ENCODE results near the gene USP1.

Gene USP1, protein sequence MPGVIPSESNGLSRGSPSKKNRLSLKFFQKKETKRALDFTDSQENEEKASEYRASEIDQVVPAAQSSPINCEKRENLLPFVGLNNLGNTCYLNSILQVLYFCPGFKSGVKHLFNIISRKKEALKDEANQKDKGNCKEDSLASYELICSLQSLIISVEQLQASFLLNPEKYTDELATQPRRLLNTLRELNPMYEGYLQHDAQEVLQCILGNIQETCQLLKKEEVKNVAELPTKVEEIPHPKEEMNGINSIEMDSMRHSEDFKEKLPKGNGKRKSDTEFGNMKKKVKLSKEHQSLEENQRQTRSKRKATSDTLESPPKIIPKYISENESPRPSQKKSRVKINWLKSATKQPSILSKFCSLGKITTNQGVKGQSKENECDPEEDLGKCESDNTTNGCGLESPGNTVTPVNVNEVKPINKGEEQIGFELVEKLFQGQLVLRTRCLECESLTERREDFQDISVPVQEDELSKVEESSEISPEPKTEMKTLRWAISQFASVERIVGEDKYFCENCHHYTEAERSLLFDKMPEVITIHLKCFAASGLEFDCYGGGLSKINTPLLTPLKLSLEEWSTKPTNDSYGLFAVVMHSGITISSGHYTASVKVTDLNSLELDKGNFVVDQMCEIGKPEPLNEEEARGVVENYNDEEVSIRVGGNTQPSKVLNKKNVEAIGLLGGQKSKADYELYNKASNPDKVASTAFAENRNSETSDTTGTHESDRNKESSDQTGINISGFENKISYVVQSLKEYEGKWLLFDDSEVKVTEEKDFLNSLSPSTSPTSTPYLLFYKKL

DNA sequence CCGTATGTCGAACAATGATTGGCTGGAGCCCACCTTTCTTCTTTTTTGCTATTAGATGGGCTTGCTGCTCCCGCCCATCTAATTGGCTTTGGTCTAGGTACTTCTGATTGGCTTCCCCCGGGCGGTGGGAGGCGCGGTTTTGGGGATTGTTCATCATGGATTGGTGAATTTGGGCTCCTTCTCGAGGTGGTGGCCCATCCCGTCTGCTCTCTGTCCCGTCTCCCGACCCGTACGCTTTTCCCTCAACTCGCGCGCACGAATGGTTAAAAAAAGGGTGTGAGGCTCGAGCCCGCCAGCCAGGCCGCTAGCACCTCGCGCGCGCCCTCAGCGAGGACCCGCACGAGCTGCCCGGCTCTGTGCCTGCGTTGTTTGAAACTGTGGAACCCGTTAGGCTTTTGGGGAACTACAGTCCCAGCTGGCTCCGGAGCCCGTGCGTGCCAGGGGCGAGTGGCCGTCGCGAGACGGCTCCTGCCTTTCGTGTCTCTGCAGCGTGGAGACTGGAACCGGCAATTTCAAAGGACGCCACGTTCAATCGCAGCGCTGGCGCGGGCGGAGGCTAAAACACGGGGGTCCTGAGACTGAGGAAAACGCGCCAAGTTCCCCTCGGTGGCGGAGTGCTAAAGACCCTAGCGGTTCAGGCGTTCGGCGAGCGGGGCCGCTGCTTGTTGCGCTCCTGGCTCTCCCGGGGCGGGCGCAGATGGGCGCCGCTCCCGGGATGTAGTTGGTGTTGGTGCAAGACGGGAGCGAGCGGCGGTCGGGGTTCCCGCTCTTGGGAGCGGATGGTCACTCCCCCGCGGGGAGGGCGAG, at the start of gene USP1:
Gene USP1 (plus strand): TSS at position 584 of the 807 bp plus-strand sequence. CDS start 2,819 bp downstream, outside the sequence.
- DNase-seq = peak; percentile 98

DNA sequence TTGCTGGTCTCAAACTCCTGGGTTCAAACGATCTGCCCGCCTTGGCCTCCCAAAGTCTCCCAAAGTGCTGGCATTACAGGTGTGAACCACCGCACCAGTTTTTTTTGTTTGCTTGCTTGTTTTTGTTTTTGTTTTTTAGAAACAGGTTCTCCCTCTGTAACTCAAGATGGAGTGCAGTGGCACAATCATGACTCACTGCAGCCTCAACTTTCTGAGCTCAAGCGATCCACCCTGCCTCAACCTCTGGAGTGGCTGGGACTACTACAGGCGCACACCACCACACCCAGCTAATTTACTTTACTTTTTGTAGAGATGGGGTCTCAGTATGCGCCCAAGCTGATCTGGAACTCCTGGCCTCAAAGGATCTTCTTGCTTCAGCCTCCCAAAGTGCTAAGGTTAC, 47.3 kb upstream of the USP1 start:
- DNase-seq = no peak

DNA sequence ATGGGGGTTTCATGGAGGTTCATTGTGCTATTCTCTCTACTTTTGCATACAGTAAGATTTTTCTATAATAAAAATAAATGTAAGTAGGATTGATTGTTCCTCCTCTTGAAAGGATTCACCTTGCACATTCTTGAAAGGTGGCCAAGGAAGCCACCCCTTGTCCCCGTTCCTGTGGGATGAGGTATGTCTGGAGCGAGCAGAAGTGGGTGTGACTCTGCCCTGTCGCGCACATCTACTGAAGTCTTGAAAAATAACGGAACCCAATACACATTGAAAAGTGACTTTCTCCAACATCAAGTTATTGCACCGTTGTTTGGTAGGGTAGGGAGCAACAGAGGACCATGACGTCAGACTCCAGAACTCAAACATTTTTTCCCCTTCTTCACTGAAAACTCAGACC, 46.8 kb upstream of the USP1 start:
- no peak for DNase-seq

DNA sequence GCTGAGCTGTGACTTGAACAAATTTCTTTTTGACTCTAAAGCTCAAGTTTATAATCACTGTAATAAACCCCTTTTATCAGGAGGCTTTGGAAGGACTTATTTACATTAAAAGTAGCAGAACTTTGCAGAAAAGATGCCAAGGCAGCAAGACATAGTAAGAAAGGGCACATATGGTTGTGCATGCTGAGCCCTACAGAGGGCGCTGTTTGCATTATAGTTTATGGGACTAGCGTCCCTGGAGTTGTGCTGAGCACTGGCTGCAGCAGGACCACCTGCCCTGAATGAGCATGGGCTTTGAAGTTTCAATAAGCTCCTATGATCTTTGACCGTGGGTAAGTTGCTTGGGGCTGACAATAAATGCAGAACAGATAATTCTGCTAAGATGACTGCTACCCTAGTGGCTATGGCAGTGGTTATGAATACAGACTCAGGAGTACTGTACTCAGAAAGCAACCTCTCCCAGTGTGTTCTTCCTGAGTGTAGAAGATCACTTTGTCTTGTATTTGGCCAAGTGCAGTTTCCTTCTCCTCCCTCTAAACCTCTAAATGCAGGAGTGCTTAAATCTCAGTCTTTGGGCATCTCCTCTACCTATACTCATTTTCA, 45.4 kb upstream of the USP1 start:
- no peak for DNase-seq

DNA sequence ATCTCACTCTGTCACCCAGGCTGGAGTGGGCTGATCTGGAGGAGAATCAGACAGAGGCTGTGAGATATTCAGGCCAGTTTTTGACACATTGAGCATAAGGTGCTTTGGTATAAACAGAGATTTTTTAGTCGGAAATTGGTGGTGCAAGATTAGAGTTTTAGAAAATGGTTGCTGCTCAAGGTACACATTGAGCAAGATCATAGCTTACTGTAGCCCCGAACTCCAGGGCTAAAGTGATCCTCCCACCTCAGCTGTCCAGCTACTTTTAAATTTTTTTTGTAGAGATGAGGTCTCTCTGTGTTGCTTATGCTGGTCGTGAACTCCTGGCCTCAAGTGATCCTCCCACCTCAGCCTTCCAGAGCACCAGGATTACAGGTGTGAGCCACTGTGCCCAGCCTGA, 43.9 kb upstream of the USP1 start:
- no peak for DNase-seq

DNA sequence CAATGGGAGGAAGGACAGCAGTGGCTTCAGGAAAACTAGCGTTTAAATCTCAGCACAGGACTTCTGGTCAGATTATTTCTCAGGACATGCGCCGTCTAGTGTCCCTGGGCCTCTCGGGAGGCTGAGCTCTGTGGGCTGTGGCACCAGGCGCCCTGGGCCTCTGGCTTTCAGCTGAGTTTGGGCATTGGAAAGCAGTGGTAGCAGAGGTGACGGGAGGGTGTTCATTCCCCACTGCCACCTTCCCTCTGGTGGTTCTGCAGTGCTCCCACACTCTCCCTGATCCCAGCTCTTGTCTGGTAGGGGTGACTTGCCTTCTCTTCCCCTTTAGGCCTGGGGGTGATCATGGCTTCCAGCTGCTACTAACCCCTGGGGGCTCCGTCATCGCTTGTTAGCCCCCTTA, 42.2 kb upstream of the USP1 start:
- no peak for DNase-seq

DNA sequence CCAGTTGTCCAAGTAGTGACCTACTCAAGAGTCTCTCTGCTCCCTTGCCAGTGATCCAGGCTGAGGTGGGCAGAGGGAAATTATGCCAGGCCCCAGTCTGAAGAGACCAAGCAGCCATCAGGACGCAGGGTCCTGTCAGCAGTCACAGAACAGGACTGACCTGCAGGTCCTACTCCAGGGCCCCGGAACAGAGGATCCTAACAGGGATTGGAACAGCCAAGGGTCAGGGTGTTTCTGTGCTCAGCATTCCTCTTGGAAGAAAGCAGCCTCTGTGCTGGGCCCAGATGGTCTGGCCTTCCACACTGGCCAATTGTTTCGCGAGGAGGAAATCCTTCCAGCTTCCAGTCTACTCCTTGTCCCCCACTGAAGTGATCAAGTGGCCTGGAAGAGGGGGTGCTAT, 41.6 kb upstream of the USP1 start:
- DNase-seq = no peak

DNA sequence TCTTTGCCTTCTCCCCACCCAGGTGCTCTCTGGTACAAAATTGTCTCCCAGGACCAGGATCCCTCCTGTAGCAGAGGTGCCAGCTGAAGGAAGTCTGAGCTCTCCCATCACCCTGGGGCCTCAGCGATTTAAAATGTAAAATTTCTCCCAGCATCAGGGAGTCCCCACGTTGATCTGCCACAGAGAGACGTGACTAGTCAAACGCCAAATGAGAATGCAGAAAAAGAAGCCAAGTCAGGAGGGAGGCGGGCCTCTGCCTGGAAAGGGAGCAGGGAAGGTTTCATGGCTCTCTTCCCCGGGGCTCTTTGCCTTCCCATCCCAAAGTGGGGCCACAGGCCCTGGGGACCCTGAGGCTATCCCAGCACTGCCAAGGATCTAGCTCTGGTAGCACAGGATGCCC, 40.0 kb upstream of the USP1 start:
- no peak for DNase-seq

DNA sequence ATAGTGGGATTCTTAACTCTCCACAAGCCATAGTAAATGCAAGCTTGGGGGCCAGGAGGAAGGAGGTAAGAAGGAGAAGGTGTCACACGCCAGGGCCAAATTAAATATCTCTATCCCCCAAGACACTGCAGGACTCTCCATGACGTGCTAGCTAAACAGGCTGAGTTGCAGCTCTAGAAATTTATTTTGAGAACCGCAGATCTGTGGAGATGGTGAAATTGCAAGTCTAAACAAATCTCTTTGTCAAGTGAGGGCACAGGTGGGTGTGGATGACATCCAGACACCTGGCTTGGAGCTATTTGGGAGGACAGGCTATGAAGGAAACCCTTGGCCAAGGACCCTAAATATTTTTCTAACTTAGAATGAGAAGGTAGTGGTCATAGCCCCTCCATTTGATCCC, 39.5 kb upstream of the USP1 start:
- no peak for DNase-seq

DNA sequence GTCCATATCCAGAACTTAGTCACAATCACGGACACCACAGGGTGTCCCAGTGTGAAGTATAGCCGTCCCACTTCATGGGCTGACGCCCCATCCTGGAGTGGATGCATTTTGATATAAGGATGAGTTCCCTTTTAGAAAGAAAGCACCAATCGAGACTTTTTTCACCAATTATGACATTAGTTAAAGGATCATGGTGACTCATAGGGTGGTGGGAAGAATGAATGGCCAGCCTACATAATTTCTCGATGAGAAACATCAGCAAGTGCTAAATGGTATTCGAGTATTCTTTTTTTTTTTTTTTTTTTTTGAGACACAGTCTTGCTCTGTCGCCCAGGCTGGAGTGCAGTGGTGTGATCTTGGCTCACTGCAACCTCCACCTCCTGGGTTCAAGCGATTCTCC, 38.5 kb upstream of the USP1 start:
- no peak for DNase-seq

DNA sequence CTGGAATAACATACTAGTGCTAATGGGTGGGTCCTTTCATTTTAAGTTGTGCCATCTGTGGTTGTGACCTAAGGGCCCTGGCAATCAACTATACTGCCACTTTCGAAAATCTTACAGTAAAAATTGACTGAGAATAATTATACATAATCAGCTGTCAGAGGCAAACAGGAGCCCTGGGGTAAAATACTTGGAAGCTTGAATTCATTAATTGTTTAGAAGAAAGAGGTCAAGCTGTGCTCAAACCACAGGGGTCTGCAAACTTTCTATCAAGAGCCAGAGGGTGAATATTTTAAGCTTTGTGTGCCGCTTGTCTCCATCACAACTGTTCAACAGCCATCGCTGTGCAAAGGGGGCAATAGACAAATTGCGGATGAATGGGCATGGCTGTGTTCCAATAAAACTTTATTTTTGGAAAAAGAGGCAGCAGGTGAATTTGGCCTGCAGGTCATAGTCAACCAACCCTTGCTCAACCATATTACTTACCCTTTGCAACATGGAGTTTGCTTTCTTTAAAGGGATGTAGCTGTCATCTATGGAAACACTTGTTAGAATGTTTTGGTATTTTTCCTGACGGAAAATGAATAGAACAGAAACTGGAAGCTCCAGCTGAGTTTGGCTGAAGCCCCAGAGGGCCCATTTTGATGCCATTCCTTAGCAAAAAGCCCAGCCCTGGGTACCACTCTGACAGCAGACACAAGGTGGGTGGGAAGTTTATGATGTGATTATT, 35.7 kb upstream of the USP1 start:
- no peak for DNase-seq

DNA sequence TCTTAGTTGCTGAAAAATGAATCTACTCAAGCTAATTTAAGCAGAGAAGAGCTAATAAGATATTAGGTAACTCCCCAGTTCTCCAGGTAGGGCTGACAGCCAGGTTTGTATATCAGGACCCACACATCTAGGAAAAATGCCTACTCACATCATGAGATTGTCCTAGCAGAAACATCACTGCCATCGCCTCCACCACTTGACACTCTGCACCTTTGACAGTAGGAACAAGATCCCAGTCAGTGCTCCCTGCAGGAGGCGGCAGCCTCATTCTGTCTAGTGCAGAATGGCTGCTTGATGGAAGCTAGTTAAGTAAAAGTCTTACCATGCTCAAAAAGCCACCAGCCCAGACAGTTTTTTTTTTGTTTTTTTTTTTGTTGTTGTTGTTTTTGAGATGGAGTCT, 31.6 kb upstream of the USP1 start:
- DNase-seq = no peak

DNA sequence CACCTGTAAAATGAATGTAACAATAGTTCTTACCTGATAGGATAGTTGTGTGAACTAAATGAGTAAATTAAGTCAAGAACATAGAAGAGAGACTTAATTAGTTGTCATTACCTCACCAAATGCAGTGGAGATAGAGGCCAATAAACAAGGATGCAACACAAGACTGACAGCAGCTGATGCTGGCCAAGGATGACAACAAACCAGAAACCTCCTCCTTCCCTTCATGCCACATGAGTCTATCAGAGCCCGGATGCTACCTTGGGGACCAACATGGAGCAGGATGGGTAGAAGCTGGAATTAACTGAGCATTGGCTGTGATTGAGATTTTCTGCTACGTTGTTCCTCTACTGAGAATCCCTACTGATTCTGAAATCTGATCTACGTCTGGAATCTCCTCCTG, 30.3 kb upstream of the USP1 start:
- DNase-seq = no peak

DNA sequence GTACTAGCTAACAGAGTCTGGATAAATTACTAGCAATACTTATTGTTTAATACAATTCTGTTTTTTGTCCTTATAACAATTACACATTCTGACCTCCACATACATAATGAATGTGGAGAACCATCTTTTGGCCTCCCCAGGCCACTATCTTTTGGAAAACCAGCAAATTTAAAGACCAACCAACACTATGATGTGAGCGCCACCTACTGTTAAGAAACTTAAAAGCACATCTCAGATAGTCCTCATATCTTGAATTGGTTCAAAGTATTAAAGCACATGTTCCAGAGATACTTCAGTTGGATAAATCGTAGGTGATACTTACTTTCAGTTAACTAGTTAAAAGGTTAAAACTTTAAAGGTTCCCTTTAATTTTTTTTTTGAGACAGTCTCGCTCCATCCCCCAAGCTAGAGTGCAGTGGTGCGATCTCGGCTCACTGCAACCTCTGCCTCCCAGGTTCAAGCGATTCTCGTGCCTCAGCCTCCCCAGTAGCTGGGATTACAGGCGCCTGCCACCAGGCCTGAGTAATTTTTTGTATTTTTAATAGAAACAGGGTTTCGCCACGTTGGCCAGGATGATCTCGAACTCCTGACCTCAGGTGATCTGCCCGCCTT, 29.3 kb upstream of the USP1 start:
- no peak for DNase-seq

DNA sequence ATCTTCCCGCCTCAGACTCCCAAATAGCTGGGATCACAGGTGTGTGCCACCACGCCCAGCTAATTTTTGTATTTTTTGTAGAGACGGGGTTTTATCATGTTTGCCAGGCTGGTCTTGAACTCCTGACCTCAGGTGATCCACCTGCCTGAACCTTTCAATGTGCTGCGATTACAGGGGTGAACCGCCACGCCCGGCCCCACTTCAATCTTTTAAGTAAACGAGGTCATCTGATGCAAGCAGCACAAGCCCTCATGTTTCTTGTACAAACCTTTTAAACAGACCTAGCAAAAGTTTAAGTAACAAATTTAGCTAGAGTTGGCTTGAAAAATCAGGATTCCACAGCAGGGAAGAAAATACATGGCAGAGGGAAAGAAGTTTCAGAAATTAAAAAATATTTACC, 21.2 kb upstream of the USP1 start:
- no peak for DNase-seq

DNA sequence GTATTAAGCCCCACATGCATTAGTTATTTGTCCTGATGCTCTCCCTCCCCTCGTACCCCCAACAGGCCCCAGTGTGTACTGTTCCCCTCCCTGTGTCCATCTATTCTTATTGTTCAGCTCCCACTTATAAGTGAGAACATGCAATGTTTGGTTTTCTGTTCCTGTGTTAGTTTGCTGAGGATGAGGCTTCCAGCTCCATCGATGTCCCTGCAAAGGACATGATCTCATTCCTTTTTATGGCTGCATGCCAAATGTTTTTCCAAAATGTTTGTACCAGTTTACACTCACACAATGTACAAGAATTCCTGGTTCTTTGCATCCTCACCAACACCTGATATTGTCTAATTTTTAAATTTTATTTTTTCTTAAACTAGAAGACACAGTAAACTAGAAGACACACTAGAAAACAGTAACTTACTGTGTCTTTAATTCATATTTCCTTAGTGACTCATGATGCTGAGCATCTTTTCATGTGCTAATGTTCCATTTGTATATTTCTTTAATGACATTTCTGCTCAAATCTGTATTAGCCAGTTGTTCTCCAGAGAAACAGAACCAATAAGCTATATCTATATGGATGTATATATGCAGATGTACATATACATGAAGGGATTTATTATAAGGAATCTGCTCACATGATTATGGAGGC, 19.4 kb upstream of the USP1 start:
- DNase-seq = no peak

DNA sequence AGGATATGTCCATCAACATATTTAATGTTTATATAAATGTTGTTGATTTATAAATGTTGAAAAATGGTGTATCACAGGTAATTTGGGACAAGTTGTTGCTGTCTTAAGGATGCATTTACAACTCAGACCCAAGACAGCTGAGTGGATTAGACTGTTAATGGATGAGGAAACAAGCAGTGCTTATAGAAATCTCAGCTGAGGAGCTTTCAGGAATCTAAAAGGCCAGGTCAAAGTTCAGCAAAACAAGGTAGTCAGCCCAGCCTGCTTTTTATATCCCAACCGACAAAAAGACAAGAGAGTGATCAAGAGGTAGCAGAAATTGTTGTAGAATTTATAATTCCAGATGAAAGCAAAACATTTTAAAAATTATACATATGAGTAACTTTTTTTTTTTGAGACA, 16.6 kb upstream of the USP1 start:
- DNase-seq = no peak

DNA sequence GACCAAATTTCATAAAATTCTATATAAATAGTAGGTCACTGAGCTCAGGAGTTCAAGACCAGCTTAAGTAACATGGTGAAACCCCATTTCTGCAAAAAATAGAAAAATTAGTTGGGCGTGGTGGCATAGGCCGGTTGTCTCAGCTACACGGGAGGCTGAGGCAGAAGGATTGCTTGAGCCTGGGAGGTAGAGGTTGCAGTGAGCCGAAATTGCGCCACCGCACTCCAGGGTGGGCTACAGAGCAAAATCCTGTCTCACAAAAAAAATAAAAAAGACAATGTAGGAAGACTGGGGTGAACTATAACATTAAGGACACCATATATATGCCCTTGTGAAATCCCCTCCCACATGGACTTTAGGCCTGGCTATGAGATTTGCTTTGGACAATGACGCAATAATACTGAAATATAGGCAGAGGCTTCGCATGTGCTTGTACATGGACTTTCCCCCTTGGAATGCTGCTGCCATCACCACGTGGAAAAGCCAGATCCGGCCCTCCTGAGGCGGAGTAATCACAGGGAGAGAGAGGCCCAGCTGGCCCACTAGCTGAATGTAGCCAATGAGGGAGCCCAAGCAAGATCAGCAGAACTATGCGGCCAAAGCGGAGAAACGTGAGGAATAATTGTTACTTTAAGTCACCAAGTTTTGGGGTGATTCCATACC, 13.1 kb upstream of the USP1 start:
- no peak for DNase-seq

DNA sequence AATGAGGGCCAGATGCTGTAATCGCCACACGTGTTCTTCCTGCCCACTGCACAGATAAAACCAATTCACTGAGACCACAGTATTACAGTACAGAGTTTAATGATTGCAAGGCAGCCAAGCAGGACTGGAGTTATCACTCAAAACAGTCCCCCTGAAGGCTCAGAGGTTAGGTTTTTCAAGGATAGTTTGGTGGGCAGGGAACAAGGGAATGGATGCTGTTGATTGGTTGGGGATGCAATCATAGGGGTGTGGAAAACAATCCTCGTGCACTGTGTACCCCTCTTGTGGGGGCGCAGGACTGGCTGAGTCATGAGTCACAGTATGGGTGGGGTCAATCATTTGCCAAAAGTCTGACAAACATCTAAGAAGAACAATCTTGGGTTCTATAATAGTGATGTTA, 12.4 kb upstream of the USP1 start:
- no peak for DNase-seq

DNA sequence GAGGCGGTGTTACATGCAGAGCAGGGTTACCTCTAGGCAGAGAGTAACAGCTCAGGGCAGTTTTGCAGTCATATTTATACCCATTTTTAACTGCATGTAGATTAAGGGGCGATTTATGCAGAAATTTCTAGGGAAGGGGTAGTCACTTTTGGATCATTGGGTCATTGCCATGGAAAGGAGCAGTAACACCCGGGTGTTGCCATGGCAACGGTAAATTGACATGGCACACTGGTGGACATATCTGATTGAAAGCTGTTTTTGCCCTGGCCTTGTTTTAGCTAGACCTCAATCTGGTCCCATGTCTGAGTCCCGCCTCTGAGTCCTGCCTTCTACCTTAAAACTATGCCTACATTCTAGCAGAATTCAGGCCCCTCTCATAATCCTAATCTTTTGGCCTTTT, 11.8 kb upstream of the USP1 start:
- no peak for DNase-seq

DNA sequence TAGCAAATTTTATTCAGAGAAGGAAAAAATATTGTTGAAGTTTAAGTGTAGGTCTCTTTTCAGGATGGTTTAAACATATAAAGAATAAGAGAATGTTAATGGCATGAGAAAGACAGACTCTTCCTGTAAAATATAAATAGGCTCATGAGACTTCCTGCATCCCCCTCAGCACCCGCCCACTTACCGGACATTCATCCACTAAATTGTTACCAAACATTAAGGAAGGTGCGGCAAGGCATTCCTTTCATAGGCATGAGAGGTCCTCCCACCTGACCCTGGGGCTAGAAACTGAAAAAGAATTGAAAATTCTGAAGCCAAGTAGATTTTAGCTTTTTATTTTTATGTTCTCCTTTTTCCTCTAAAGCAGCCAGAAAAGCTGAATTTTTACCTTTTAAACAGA, 10.6 kb upstream of the USP1 start:
- DNase-seq = no peak

All from activated CD4-positive, alpha-beta T cell treated with anti-CD3 and anti-CD28 coated beads, Interleukin-2, amount 50 U/mL, for 4 hours (primary cell).